Posterior cingulate gyrus (tissue), 11 donors: Measurements from ENCODE around the gene STAG1.
"Not testable (repeated sequence)": the region's sequence is repeated elsewhere in the genome, so short reads cannot be mapped to it uniquely, and the experiment has no call there.

ENCODE experiments used
- DNase-seq, 10 donors: peaks; one replicate each; pipeline versions ENCODE4 v3.0.0 to v3.0.0-alpha.2; 2020 to 2021; ENCODE audit warnings: mixed read lengths in 3 of 10
- intact Hi-C: fragments of 100-400 bp; cut with DNase I; formaldehyde crosslinking; loops from one replicate; pipeline ENCODE4 v1.15.1; 2023

The STAG1 gene

DNA sequence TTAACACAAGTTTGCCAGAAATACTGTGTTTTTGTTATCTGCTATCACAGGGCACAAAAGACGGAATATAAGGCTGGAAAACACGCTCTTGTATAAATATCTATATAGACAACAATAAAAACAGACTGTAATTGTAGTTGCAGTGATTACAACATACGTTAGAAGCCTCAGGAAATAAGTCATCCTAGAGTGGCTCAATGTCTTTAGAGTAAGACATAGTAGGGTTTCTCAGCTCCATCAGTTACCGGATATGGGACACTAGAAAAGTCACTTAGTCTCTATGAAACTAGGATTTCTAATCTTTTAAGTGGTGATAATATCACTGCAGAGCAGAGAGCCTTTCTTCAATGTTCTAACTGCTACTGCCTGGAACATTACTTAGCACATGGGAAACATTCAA, 208.8 kb downstream of the STAG1 start:
- intact Hi-C loops, result loop anchor here (10.0 kb wide), 1 partner anchor 149 kb away; no protein-coding TSS in a partner anchor
- DNase-seq, result no peak

DNA sequence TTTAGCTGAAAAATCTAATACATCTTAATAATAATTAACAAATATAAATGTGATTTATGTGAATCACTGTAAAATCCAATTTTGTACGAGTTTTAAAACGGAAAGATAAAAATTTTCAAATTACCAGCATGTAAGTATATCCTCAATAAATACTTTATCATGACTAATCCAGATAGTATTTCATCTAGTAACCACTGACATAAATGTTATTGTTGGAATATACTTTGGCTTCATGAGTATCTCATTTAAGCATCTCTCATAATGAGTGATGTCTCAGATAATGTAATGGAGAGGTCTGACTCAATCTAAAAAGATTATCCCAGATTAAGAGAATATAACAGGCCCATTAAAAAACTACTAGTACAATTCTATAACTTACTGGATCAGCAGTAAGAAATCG, 216.3 kb downstream of the STAG1 start:
- intact Hi-C loops, result no loop called here
- no peak for DNase-seq

DNA sequence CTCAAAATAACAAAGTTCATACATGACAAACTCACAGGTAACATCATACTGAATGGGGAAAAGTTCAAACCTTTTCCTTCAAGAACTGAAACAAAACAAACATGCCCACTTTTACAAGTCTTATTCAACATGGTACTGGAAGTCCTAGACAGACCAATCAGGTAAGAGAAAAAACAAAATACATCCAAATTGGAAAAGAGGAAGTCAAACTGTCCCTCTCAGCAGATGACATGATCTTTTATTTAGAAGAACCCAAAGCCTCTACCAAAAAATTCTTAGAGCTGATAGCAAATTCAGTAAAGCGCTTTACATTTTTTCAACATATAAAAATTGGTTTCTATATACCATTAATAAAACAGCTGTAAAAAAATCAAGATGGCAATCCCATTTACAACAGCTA, 219.4 kb downstream of the STAG1 start:
- intact Hi-C loops, result no loop called here
- DNase-seq, result no peak

DNA sequence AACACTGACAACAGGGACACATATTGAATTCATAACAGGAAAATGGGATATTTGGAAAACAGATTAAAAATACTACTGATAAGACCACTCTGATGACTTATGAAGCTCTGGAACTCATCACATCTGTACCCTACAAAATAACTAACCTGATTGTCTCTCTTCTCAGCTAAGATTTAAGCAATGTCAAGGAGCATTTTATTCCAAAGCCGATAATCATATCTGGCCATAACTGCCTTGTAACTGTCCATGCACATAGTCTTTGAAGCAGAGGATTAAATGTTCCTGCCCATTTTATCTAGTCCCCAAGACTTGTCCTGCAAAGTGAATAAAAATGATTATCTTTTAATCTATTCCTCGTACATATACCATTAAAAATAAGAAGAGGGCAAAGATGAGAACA, 234.1 kb downstream of the STAG1 start:
- DNase-seq, result no peak
- intact Hi-C loops, result no loop called here

DNA sequence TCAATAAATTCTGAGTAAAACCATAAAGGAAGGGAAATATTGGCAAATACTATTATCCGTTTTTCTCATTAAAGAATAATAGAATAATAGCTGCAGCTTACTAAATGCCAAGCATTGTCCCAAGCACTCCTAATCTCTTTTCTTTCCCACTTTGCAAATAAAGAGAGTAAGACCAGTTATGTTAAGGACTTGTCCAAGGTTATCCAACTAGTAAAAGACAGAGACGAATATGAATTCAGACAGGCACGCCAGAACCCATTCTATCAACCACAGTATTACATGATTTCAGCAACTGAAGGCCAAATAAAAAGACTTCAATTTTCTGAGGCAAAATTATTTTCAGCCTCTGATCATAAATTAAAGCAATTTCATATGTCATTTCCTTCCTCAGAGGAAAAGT, 235.5 kb downstream of the STAG1 start:
- intact Hi-C loops, result no loop called here
- DNase-seq, result no peak

DNA sequence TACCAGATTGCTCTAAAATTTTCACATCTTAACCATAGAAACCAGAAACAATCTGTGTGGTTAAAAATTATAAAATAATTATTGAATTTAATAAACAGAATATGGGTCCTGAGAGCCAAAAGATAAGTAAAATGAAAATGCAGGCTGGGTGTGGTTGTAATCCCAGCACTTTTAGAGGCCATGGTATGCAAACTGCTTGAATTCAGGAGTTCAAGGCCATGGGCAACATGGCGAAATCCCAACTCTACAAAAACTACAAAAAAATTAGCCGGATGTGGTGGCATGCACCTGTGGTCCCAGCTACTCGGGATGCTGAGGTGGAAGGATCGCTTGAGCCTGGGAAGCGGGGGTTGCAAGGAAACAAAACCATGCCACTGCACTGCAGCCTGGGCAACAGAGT, 236.1 kb downstream of the STAG1 start:
- DNase-seq, result no peak
- intact Hi-C loops, result no loop called here

DNA sequence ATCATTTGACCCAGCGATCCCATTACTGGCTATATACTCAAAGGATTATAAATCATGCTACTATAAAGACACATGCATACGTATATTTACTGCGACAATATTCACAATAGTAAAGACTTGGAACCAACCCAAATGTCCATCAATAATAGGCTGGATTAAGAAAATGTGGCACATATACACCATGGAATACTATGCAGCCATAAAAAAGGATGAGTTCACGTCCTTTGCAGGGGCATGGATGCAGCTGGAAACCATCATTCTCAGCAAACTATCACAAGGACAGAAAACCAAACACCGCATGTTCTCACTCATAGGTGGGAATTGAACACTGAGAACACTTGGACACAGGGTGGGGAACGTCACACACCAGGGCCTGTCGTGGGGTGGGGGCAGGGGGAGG, 237.6 kb downstream of the STAG1 start:
- DNase-seq, intact Hi-C loops: not testable (repeated sequence)

DNA sequence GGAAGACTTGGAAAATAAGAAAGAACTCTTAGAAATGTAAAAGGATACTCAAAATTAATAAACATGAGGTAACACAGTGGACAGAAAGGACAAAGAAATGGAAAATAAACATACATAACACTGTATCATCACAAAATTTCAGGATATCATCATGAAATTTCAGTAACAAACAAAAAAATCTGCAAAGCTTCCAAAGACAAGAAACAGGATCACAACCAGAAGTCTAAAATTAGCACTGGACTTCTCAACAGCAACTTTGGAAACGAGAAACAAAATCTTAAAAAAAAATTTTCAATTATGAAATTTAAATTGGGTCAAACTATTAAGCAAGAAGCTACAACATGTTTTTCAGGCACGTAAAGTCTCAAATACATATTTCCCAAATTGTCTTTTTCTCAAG, 238.8 kb downstream of the STAG1 start:
- no peak for DNase-seq
- intact Hi-C loops, result no loop called here

DNA sequence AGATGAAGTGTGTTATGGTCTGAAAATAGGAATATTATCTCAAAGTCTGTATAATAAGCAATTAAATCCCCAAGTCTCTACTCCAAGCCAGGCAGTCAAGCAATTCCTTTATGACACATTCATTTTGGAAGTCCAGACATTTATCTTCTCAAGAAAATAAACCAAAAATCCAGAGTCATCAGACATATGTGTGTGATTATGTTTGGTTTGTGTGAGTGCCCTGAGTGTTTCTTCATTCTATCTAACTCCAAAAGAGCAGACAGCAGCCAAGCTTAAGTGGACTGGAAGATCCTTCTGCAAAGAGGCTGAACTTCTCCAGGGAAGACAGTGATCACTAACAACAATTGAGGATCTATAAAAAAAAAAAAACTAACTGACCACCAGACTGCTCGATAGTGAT, 239.8 kb downstream of the STAG1 start:
- DNase-seq, result no peak
- intact Hi-C loops, result no loop called here

DNA sequence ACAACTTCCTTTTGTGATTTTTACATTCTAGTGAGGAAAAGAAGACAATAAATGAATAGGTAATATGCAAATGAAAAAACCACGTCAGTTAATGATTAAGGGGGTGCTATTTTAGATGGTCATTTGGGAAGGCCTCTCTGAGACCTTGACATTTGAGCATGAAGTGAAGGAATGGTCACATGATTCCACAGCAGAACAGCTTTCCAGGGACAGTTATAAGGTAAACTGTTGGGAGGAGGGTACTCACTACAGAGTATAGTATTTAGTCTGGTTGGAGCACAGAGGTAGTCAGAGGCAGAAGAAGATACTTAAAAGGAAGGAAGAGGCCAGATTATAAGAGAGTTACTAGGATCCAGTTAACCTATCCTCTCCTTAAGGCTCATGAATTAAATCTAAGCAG, 246.5 kb downstream of the STAG1 start:
- intact Hi-C loops, result no loop called here

DNA sequence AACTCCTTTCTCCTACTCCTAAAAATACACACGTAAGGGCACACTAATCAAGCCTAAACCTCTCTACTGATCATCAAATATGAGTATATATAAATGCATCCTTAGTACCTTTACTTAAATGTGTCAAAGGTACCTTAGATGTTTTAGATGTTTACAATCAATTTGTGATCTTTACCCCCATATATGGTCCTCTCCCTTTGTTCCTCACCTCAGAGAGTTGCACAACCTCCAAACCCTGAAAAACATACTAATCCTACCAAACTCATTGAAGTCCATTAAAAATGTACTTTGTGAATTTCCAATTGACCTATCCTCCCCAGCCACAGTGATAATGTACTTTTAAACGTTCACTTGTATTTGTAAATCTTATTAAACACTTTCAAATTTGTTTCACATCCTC, 249.1 kb downstream of the STAG1 start:
- intact Hi-C loops, result no loop called here
- DNase-seq, result no peak

More for the DNA sequence above, 246.5 kb downstream of the STAG1 start:
- no peak for DNase-seq

DNA sequence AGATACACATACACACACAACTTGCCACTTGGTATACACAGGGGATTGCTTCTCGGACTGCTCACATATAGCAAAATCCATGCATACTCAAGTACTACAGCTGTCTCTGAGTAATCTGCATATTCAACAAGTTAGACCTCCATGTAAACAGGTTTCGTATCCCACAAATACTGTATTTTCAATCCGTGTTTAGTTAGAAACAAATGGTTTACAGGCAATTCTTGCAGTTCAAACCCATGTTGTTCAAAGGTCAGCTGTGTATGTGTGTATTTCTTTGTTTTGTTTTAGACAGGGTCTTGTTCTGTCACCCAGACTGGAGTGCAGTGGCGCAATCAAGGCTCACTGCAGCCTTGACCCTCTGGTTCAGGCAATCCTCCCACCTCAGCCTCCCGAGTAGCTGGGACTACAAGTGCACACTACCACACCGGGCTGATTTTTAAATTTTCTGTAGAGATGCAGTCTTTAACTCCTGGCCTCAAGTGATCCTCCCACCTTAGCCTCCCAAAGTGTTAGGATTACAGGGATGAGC, 253.2 kb downstream of the STAG1 start:
- intact Hi-C loops, result no loop called here
- DNase-seq, result no peak

DNA sequence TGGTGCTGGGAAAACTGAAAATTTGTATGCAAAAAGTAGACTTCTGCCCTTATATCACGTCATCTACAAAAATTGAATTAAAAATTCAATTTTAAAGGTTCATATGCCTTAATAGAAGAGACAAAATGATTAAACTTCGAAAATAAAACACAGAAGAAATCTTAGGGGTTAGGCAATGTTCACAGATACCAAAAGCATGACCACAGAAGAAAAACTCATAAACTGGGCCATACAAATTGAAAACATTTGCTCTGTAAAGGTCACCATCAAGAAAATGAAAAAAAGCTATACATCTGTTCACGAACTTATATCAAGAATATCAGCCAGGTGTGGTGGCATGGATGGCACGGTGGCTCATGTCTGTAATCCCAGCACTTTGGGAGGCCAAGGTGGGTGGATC, 257.0 kb downstream of the STAG1 start:
- peak in 1 of 10 donors; percentile 39 for DNase-seq
- intact Hi-C loops, result no loop called here

DNA sequence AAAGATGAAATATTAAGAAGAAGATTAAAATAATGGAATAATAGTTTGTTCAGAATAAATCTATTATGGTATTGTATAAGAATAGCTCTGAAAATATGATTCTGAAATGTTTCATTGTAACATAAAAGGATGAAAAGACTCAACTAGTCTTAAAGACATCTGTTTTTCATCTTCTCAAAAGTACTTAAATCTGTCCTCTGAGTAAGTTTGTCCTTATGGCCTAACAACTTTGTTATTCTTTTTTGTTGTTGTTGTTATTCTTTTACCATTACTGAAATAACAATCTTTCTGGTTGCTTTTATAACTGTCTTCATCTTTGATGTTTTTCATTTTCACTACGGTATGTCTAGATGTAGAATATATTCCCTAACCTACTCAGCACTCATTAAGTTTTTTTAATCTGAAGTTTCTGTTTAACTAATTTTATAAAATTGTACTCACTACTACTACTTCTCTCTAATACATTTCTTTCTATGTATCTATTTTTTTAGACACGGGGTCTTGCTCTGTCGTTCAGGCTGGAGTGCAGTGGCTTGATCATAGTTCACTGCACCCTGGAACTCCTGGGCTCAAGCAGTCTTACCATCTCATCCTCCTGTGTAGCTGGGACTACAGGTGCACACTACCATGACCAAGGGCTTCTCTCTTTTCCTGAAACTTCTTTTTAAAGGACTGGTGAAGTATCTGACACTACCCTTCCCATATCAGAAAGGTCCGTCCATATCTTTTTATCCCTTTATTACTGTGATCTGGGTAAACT, 261.4 kb downstream of the STAG1 start:
- no peak for DNase-seq
- intact Hi-C loops, result no loop called here

DNA sequence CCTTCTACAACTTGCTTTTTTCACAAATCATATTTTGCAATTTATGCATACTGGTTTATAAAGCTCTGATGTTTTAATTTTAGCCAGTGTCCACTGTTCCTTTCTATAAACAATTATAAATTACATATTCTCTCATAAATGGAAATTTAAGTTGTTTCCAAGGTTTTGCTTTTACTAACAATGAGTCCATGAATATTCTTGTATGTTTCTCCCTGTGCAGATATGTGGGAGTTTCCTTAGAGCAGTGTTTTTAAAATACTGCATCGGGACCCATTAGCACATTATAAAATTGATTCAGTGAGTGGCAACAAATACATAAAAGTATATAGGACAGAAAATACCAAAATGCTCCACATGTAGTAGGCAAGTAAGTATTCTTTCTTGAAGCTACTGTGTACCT, 266.4 kb downstream of the STAG1 start:
- intact Hi-C loops, result no loop called here
- DNase-seq, result no peak

DNA sequence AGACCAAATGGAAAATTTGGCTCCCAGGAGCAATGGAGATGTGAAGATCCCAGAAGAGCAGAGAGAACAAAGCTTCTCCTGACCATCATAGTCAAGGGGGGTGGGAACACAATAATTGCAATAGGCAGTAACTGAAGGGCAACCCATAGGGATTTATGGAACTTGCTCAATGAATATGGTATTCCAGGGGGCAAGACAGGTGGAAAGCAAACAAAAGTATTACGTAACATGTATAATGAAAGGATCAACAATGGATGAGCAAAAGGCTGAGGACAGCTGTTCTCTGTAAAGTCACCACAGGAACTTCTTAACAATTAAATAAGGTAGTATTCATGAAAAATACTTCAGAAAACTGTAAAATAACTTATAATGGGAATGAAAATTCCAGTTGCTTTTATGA, 275.9 kb downstream of the STAG1 start:
- no peak for DNase-seq
- intact Hi-C loops, result no loop called here

DNA sequence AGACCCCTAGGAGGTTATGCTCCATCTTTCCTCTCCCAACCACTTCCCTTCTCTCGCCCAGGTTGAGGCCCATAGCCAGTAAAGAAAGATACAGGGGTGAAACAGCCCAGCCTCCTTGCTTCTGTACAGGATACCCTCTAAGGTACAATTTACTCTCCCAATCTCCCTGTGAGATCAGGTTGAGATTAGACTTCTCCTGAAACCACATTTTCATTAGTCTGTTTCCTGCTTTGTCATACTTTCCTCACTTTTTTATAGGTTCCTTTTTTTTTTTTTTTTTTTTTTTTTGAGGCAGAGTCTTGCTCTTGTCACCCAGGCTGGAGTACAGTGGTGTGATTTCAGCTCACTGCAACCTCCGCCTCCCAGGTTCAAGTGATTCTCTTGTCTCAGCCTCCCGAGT, 277.3 kb downstream of the STAG1 start:
- intact Hi-C loops, result not testable (repeated sequence)

DNA sequence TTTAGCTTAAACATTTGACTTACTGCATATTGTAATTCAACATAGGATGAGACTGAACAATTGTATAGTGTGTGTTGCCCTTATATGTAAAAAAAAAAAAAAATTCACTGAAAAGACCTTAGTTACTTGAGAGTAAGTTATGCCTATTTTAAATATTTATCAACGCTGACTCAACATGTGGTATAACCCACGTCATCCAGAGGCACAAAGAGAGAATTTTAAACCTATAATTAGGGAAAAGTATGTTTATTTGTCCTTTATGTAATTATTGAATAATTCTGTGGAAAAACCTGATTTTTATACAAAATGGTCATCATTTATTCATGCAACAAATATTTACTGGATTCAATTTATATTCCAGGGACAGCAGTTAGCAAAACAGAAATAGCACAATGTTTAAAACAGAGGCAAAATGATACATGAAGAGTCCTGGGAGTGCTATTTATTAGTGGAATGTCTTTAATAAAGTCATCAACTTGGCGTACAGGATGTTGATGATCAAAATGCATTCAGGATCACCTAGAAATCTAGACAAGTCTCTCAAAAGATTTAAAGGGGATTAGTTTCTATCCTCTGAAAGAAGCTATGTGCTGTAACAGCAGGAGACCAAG, 278.4 kb downstream of the STAG1 start:
- no peak for DNase-seq
- intact Hi-C loops, result no loop called here

More for the DNA sequence above, 277.3 kb downstream of the STAG1 start:
- DNase-seq, result not testable (repeated sequence)

DNA sequence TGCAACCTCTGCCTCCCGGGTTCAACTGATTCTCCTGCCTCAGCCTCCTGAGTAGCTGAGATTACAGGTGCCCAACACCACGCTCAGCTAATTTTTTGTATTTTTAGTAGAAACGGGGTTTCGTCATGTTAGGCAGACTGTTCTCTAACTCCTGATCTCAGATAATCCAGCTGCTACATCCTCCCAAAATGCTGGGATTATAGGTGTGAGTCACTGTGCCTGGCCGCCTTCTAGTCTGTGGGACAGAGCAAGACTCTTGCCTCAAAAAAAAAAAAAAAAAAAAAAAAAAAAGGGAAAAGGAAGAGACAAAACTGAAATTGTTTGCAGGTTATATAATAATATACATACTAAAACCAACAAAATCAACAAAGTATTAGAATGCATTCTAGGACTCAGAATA, 286.9 kb downstream of the STAG1 start:
- no peak for DNase-seq
- intact Hi-C loops, result no loop called here

DNA sequence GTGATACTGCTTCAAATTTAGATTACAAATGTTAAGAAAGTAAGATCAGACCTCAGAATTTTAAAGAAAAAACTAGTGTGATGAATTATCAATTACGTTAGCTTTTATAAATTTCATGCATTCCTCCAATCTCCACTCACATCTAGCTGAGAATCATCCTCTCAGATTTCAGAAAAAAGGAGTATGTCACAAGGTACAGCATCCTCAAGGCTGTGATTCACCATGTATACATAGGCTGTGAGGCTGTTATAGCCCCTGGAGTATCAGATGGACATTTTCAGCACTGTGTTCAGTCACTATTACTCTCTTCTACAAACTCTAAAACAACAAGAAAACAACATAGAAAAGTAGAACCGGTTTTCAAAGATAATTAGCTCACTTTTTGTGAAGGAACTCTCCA, 287.7 kb downstream of the STAG1 start:
- no peak for DNase-seq
- intact Hi-C loops, result no loop called here

DNA sequence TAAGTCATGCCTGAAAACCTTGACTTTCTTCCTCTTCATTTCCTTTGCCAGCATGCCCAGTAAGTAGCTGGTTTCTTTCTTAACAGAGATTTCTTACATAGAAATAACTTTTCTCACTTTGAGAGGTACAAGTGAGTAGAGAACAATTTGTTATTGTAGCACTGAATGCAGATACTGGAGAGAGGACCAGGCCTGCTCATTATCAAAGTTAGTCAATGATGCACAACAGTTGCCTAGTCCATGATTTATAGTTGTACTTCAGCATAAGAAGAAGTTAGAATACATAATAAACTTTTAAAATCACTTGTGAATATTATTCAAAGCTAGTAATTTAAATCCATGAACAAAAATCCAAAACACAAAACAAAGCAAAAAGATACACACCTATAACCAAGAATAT, 289.0 kb downstream of the STAG1 start:
- intact Hi-C loops, result no loop called here
- no peak for DNase-seq

DNA sequence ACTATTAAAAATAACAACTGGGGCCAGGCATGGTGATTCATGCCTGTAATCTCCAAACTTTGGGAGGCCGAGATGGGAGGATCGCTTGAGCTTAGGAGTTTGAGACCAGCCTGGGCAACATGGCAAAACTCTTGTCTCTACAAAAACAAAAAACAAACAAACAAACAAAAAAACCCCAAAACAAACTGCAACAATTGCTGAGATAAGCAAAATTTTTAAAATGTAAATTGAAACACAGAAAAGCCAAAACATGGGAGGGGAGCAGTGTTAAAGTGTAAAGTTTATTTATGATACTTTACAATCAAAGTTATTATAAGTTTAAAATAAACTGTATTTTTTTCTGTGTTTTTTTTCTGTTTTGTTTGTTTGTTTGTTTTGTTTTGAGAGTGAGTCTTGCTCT, 294.4 kb downstream of the STAG1 start:
- no peak for DNase-seq
- intact Hi-C loops, result no loop called here
